ENCODE results near the gene SCNM1. TPM values are rescaled to one million over a fixed set of nuclear protein-coding genes. Genes with fewer than 3 reads are reported as not detected.
A peak's percentile ranks its signal among the peaks of the same experiment; 100 is the strongest.
"Not testable (repeated sequence)": the region's sequence is repeated elsewhere in the genome, so short reads cannot be mapped to it uniquely, and the experiment has no call there.

The SCNM1 gene
- total and polyA plus RNA-seq, 8 donors = 29.7 to 42.4 (median 38.9) TPM

DNA sequence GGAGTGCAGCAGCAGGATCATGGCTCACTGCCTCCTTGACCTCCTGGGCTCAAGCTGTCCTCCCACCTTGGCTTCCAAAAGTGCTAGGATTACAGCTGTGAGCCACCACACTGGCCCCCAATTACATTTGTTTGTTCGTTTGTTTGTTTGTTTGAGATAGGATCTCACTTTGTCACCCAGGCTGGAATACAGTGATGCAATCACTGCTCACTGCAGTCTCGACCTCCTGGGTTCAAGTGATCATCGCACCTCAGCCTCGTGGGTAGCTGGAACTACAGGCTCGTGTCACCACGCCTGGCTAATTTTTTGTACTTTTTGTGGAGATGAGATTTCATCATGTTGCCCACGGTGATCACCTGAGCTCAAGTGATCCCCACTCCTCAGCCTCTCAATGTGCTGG lies 26.1 kb downstream of the SCNM1 start:
- Histone ChIP-seq H3K4me3 (no peak overlapping the region), H3K27me3 (no peaks in the 10 kb centered on the region), H3K9me3 (no peaks in the 10 kb centered on the region), H3K4me1 (peaks cover 7 to 26% of the 10 kb centered on the region in 2 donors), H3K27ac (no peak overlapping the region), H3K36me3 (no peaks in the 10 kb centered on the region)
- DNase-seq (no peak), ATAC-seq (no peak)
- TF ChIP-seq, protein P1, sequence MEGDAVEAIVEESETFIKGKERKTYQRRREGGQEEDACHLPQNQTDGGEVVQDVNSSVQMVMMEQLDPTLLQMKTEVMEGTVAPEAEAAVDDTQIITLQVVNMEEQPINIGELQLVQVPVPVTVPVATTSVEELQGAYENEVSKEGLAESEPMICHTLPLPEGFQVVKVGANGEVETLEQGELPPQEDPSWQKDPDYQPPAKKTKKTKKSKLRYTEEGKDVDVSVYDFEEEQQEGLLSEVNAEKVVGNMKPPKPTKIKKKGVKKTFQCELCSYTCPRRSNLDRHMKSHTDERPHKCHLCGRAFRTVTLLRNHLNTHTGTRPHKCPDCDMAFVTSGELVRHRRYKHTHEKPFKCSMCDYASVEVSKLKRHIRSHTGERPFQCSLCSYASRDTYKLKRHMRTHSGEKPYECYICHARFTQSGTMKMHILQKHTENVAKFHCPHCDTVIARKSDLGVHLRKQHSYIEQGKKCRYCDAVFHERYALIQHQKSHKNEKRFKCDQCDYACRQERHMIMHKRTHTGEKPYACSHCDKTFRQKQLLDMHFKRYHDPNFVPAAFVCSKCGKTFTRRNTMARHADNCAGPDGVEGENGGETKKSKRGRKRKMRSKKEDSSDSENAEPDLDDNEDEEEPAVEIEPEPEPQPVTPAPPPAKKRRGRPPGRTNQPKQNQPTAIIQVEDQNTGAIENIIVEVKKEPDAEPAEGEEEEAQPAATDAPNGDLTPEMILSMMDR (IDR thresholded peaks at IDR 0.05) = no peak
- intact Hi-C loops (cut with DNase I) = loop anchor here in 1 of 2 donors (10.0 kb wide), 1 partner anchor 63 kb away; the partner anchor contains the start of gene PSMD4

- Histone ChIP-seq H3K27ac (no peak overlapping the region), H3K36me3 (no peaks in the 10 kb centered on the region), H3K27me3 (no peaks in the 10 kb centered on the region), H3K9me3 (no peaks in the 10 kb centered on the region), H3K4me1 (peaks cover 10 to 29% of the 10 kb centered on the region in 2 donors), H3K4me3 (no peak overlapping the region)
- DNase-seq = no peak
- intact Hi-C loops (cut with DNase I) = loop anchor here in 1 of 2 donors (10.0 kb wide), 1 partner anchor 61 kb away; the partner anchor contains the start of gene PSMD4
- TF ChIP-seq, protein P1 (IDR thresholded peaks at IDR 0.05) = no peak
- ATAC-seq = no peak
Observed at GRCh38 chr1:151193304-151193703, 27.4 kb downstream of the SCNM1 start.

DNA sequence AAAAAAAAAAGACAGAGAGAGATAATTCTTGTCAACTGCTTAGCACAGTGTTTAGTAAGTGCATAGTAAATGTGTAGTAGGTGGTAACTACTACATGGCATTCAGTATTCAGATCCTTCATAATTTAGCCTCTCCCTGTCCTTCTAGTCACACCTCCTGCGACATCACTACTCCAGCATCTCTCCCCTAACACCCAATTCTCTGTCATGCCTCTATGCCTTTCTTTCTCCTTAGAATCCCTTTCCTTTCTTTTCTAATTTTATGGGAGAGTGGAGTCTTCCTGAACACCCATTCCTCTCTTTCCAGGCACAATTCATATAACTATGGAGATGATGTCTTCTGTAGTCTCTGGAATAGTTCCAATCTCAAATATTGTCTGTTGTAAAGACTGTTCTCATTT lies 27.9 kb downstream of the SCNM1 start:
- H3K4me1 ChIP-seq = peaks cover 6 to 23% of the 10 kb centered on the region in 2 donors
- H3K27ac ChIP-seq = no peak overlapping the region
- H3K36me3 ChIP-seq = no peaks in the 10 kb centered on the region
- intact Hi-C loops (cut with DNase I) = loop anchor here in 1 of 2 donors (10.0 kb wide), 1 partner anchor 61 kb away; the partner anchor contains the start of gene PSMD4
- no peaks in the 10 kb centered on the region for H3K9me3 ChIP-seq
- TF ChIP-seq, protein P1 (IDR thresholded peaks at IDR 0.05) = no peak
- no peaks in the 10 kb centered on the region for H3K27me3 ChIP-seq
- DNase-seq (no peak), ATAC-seq (no peak)
- H3K4me3 ChIP-seq = no peak overlapping the region

GRCh38 chr1:151194894-151195594 lies 29.1 kb downstream of the SCNM1 start:
- H3K4me3 ChIP-seq = peak overlapping the region in 1 of 2 donors; percentile 3
- H3K27me3 ChIP-seq, H3K36me3 ChIP-seq, H3K9me3 ChIP-seq: not testable (repeated sequence)
- ATAC-seq (peak; percentile 36), DNase-seq (peak in 1 of 4 donors; percentile 73)
- intact Hi-C loops (cut with DNase I) = loop anchor here in 1 of 2 donors (10.0 kb wide), 1 partner anchor 60 kb away; the partner anchor contains the start of gene PSMD4
- peak overlapping the region in 1 of 2 donors; percentile 71 for H3K27ac ChIP-seq
- H3K4me1 ChIP-seq = peaks cover 3 to 24% of the 10 kb centered on the region in 2 donors

DNA sequence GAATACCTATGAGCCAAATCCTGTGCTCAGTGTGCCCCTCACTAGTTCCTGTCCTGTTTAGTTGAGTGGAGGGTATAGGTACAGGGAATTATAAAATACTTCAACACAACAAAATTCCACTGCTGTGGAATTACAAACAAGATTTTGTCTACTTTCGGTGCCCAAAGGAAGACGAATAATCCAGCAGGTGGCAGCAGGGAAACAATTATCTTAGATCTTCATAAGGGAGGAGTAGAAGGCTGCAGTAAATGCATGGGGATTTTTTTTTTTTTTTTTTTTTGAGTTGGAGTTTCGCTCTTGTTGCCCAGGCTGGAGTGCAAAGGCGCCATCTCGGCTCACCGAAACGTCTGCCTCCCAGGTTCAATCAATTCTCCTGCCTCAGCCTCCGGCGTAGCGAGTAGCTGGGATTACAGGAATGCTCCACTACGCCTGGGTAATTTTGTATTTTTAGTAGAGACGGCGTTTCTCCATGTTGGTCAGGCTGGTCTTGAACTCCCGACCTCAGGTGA lies 30.4 kb downstream of the SCNM1 start:
- no peaks in the 10 kb centered on the region for H3K27me3 ChIP-seq
- H3K36me3 ChIP-seq = no peaks in the 10 kb centered on the region
- H3K9me3 ChIP-seq = no peaks in the 10 kb centered on the region
- DNase-seq (peak in 3 of 4 donors; percentile 49 to 79 (median 57)), ATAC-seq (peak; percentile 48)
- TF ChIP-seq, protein P1 (IDR thresholded peaks at IDR 0.05) = peak; percentile 34
- intact Hi-C loops (cut with DNase I) = loop anchor here in 1 of 2 donors (10.0 kb wide), 1 partner anchor 58 kb away; the partner anchor contains the start of gene PSMD4
- peak overlapping the region in 1 of 2 donors; percentile 71 for H3K27ac ChIP-seq
- peaks cover 3 to 29% of the 10 kb centered on the region in 2 donors for H3K4me1 ChIP-seq
- H3K4me3 ChIP-seq = peak overlapping the region in 1 of 2 donors; percentile 6

All from left lung (tissue), 10 donors.